ENCODE measurements around the gene STMP1.
"Not testable (repeated sequence)": the region's sequence is repeated elsewhere in the genome, so short reads cannot be mapped to it uniquely, and the experiment has no call there.

STMP1 gene

DNA sequence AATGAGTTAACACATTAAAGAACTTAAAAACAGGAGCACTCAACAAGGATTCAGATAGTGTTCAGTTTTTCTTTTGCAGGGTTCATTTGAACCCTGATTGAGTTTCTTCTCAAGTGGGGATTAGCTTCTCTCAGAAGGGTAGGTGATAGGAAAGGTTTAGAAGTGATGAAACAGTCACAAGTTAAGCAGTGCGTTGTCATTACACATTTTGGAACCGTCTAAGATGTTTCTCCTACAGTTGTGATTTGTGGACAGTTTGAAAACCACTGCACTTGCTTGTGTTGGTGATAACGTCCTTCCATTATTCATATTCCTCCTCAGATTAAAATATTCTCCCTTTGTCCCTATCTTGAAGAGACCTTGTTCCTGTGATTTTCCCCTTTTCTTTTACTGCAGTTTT, 2.7 kb downstream of the STMP1 start:
- no peak for DNase-seq

- DNase-seq: no peak
These were observed 3.8 kb downstream of the STMP1 start for GRCh38 chr7:135666156-135666555.

- no peak for DNase-seq
These were observed 4.5 kb downstream of the STMP1 start for GRCh38 chr7:135666846-135667245.

DNA sequence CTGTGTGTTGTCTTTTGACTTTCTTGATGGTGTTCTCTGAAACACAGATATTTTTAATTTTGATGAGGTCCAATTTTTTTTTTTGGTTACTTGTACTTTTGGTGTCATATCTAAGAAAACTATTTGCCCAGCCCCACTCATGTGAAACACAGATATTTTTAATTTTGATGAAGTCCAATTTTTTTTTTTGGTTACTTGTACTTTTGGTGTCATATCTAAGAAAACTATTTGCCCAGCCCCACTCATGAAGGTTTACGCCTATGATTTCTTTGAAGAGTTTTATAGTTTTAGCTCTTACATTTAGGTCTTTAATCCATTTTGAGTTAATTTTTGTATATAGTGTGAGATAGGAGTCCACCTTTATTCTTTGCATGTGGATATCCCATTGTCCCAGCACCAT, 5.3 kb downstream of the STMP1 start:
- DNase-seq: not testable (repeated sequence)

DNA sequence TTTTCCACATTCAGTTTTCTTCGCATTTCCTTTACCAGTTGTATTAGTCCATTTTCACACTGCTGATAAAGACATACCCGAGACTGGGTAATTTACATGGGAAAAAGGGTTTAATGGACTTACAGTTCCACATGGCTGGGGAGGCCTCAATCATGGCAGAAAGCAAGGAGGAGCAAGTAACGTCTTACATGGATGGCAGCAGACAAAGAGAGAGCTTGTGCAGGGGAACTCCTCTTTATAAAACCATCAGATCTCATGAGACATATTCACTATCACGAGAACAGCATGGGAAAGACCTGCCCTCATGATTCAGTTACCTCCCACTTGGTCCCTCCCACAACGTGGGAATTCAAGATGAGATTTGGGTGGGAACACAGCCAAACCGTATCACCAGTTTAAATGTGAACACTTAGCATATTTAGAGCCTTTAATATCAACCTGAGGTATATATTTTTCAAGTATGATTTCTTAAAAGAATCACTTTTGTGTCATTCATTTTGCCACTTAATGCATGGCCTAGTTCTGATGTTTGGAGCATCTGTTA, 6.6 kb downstream of the STMP1 start:
- not testable (repeated sequence) for DNase-seq

DNA sequence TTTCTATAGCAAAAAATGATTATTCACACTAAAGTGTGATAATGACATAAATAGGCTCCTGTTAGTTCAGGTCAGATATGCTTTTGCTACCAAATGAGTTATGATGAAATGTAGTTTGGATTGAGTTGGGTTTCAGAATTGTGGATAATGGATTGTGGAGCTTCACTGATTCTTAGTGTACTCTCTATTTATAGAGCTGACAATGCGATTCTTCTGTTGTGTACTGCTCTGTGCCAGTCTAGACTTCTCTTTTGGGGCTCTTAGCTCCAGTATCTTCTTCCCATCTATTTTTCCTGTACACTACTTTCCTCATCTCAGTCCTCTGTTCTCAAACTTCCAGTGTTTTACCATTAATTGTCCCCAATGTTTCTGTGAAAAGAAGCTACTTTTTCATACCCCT, 7.5 kb downstream of the STMP1 start:
- DNase-seq: no peak

DNA sequence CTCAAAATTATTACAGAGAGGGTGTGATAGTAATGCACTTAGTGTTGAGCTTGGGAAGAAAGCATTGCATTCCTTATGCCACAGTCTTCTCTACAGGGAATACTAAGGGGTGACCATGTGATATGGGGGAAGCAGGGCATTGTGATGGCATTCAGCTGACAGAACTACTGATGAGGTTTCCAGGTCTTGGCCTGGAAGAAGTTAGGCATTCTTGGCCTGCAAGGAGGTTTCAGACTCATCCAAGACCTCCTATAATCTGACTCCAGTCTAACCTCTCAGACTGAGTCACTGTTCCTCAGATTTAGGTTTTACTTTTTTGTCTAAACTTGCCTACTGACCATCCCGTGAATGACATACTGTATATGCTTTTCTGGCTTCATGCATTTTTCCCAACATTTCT, 7.9 kb downstream of the STMP1 start:
- no peak for DNase-seq

DNA sequence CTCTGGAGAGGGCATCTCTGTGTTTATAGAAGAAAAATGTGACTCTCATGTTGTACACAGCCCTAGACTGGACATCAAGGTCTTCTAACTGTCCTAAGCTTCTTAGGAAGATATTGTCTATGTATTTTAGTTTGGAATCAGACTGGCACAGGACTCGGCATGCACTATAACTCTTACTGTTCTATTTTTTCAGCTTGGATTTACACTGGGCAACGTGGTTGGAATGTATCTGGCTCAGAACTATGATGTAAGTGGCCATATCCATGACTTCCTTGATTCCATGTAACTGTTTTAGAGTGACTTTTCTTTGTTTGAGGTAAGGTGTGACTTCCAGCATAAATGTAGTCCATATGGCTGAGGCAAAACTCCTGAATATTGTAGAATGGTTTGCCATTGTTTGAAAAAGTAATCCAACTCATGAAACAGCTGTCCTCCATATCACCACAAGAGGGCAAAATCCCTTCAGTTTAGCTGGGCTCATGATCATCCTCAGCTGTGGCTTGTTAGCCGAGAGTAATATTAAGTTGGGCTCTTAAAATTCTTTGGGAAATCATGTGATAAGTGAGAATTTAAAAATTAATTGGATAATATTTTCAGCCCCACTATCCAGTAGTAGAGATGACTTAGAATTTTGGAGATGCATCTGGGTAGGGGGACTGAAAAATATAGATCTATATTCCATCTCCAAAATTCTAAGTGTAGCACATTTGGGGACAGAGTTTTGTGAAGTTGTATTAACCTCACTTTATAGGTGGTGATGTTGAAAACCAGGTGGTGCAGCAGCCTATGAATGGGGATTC, 10.4 kb downstream of the STMP1 start:
- DNase-seq: no peak

- DNase-seq: no peak
These were observed 11.0 kb downstream of the STMP1 start for GRCh38 chr7:135673360-135673706.

- DNase-seq: no peak
These were observed 16.6 kb downstream of the STMP1 start for GRCh38 chr7:135678612-135679575.

GRCh38 chr7:135681762-135682161, 19.4 kb downstream of the STMP1 start:
- no peak for DNase-seq

GRCh38 chr7:135682191-135682590, 19.9 kb downstream of the STMP1 start:
- DNase-seq: no peak

DNA sequence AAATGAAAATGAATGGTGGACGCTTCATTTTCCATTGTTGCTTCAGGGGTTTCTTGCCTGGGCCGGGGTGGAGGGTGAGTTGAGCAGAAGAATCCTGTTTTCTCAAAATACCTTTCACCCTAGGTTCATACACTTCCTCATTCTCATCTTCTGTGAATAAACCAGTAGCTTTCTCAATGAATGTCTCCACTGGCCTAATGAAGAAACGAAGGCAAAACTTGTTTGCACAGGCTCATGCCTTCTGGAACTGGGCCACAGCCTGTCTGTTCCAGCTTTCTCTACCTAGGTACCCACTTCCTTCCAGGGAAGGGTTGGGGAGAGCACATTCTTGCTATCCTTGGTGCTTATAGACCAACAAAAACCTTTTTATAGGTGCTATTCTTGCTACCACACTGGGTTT, 21.3 kb downstream of the STMP1 start:
- no peak for DNase-seq

- no peak for DNase-seq
These were observed 21.8 kb downstream of the STMP1 start for GRCh38 chr7:135684136-135684535.

GRCh38 chr7:135684699-135685098, 22.4 kb downstream of the STMP1 start:
- DNase-seq: no peak

DNA sequence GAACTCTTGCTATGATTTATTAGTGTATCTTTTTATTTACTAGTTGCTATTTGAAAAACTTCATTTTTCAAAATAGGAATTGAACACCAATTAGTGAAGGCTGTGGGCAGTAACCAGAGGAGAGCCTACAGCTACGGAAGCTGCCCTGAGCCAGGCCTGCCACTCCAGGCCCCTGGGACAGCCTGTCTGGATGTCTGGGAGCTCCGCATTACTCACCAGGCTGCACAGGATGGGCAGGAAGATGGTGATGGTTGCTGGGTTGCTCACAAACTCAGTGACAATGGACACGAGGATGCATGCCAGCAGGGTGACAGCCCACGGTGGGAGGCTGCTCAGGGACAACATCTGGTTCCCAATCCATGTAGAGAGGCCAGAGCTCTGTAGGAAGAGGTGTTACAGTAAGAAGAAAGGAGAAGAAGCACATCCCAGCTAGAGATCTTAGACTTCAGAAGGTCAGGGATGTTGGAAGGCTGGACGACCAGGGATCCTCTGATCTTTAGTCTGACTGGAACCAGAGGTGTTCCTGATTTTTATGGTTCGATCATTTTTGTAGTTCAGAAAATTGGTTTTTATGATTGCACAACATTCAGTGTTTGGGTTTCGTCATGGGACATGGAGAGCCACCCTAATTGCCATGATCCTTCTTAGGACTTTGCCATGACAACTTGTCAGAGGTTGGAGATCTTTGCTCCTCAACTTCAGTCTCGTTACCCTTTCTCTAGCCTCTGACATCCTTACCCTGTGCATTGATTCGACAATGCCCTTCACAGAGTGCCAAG, 23.2 kb downstream of the STMP1 start:
- no peak for DNase-seq

- no peak for DNase-seq
These were observed 25.2 kb downstream of the STMP1 start for GRCh38 chr7:135687466-135687865.

GRCh38 chr7:135690566-135690965, 28.3 kb downstream of the STMP1 start:
- no peak for DNase-seq

DNA sequence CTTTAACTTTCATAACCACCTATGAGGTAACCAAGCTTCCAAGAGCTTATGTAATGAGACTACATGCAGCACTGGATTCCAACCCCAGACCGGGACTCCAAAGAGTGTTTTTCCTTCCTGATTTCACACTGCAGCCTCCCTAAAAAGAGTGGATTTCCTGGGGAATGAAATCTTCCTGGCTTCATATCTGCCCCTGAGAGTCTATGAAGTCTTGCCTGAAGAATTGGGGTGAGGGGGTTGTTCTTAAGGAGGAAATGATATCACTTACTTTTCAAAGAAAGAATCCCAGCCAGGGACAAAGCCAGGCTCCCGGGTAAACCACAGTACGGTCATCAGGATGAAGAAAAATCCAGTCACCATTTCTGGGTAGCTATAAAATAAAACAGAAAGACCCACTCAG, 29.7 kb downstream of the STMP1 start:
- DNase-seq: no peak

GRCh38 chr7:135692606-135693005, 30.3 kb downstream of the STMP1 start:
- DNase-seq: not testable (repeated sequence)

GRCh38 chr7:135693558-135693957, 31.2 kb downstream of the STMP1 start:
- no peak for DNase-seq

GRCh38 chr7:135697276-135698049, 35.1 kb downstream of the STMP1 start:
- DNase-seq: no peak
